ENCODE measurements around the gene ANKRD16. TPM values are rescaled to one million over a fixed set of nuclear protein-coding genes. Genes with fewer than 3 reads are reported as not detected.
"Not testable (repeated sequence)": the region's sequence is repeated elsewhere in the genome, so short reads cannot be mapped to it uniquely, and the experiment has no call there.

Gene ANKRD16
- total and polyA plus RNA-seq, 9 donors: 6.6 to 15.3 (median 9.6) TPM

GRCh38 chr10:5862981-5863685 lies 26.6 kb downstream of the ANKRD16 start:
- H3K27me3 ChIP-seq; H3K4me1 ChIP-seq (ENCODE audit: insufficient read depth); H3K36me3 ChIP-seq; H3K9me3 ChIP-seq; intact Hi-C loops (cut with DNase I); DNase-seq; H3K4me3 ChIP-seq; H3K27ac ChIP-seq: not testable (repeated sequence)
- 93 to 95% (median 95%) methylated on average over 9 of the region's 9 CpGs for WGBS, 3 donors

- H3K36me3 ChIP-seq: no peaks in the 10 kb centered on the region
- WGBS, 3 donors: 93 to 97% (median 94%) methylated on average over 7 of the region's 7 CpGs
- no peak for DNase-seq
- TF ChIP-seq POLR2A (IDR thresholded peaks at IDR 0.05) (no peak), CTCF (IDR thresholded peaks at IDR 0.05) (no peak), EP300 (IDR thresholded peaks at IDR 0.05) (no peak)
- H3K27ac ChIP-seq: no peak overlapping the region
- H3K9me3 ChIP-seq: no peaks in the 10 kb centered on the region
- H3K27me3 ChIP-seq: no peaks in the 10 kb centered on the region
- H3K4me3 ChIP-seq: no peak overlapping the region
- intact Hi-C loops (cut with DNase I): no loop called here
- no peaks in the 10 kb centered on the region for H3K4me1 ChIP-seq (ENCODE audit: insufficient read depth)
These were observed 27.2 kb downstream of the ANKRD16 start for GRCh38 chr10:5862360-5862961.

- Histone ChIP-seq H3K27ac (no peak overlapping the region), H3K27me3 (no peaks in the 10 kb centered on the region), H3K4me1 (ENCODE audit: insufficient read depth) (no peaks in the 10 kb centered on the region), H3K4me3 (no peak overlapping the region), H3K9me3 (no peaks in the 10 kb centered on the region), H3K36me3 (no peaks in the 10 kb centered on the region)
- TF ChIP-seq EP300 (IDR thresholded peaks at IDR 0.05) (no peak), CTCF (IDR thresholded peaks at IDR 0.05) (no peak), POLR2A (IDR thresholded peaks at IDR 0.05) (no peak)
- intact Hi-C loops (cut with DNase I): no loop called here
- WGBS, 3 donors: 81 to 90% (median 87%) methylated on average over 7 of the region's 7 CpGs
- DNase-seq: no peak
These were observed 29.6 kb downstream of the ANKRD16 start for GRCh38 chr10:5860066-5860465.

- H3K4me1 ChIP-seq (ENCODE audit: insufficient read depth): no peaks in the 10 kb centered on the region
- WGBS, 3 donors: 72 to 85% (median 77%) methylated on average over 5 of the region's 5 CpGs
- no peaks in the 10 kb centered on the region for H3K9me3 ChIP-seq
- intact Hi-C loops (cut with DNase I): no loop called here
- TF ChIP-seq POLR2A (IDR thresholded peaks at IDR 0.05) (no peak), EP300 (IDR thresholded peaks at IDR 0.05) (no peak), CTCF (IDR thresholded peaks at IDR 0.05) (no peak)
- DNase-seq: no peak
- no peaks in the 10 kb centered on the region for H3K27me3 ChIP-seq
- no peak overlapping the region for H3K4me3 ChIP-seq
- no peak overlapping the region for H3K27ac ChIP-seq
- no peaks in the 10 kb centered on the region for H3K36me3 ChIP-seq
These were observed 30.9 kb downstream of the ANKRD16 start for GRCh38 chr10:5858811-5859210.

- no peak for DNase-seq
- no peaks in the 10 kb centered on the region for H3K4me1 ChIP-seq (ENCODE audit: insufficient read depth)
- no peaks in the 10 kb centered on the region for H3K27me3 ChIP-seq
- TF ChIP-seq EP300 (IDR thresholded peaks at IDR 0.05): no peak
- TF ChIP-seq CTCF (IDR thresholded peaks at IDR 0.05): no peak
- TF ChIP-seq POLR2A (IDR thresholded peaks at IDR 0.05): no peak
- H3K4me3 ChIP-seq: no peak overlapping the region
- intact Hi-C loops (cut with DNase I): no loop called here
- WGBS, 3 donors: 64 to 69% (median 65%) methylated on average over 7 of the region's 7 CpGs
- no peaks in the 10 kb centered on the region for H3K36me3 ChIP-seq
- no peak overlapping the region for H3K27ac ChIP-seq
- no peaks in the 10 kb centered on the region for H3K9me3 ChIP-seq
These were observed 33.0 kb downstream of the ANKRD16 start for GRCh38 chr10:5856701-5857004.
